AG09309 (cell line): ENCODE data around the gene UBA1.
"Not testable (repeated sequence)": the region's sequence is repeated elsewhere in the genome, so short reads cannot be mapped to it uniquely, and the experiment has no call there.

Experiments
- DNase-seq: peaks from one replicate; pipeline ENCODE4 v3.0.0-alpha.2; 2010; ENCODE audit warnings: low read depth
- H3K4me3 ChIP-seq: 2 replicates; pipeline ENCODE4 v1.5.1; 2011; ENCODE audit warnings: mild to moderate bottlenecking, low read depth, low read length, moderate library complexity; ENCODE audit not compliant: control insufficient read depth
- TF ChIP-seq, protein P1 (sequence below): IDR thresholded peaks from 2 replicates; pipeline ENCODE4 v1.5.1; 2011; ENCODE audit warnings: mild to moderate bottlenecking, low read depth, low read length, inconsistent platforms; ENCODE audit not compliant: insufficient read depth, control insufficient read depth; ENCODE audit errors: missing control alignments

Gene UBA1

GRCh38 chrX:47245156-47245555, 51.5 kb downstream of the UBA1 start:
- DNase-seq = no peak
- H3K4me3 ChIP-seq = no peak overlapping the region
- TF ChIP-seq, protein P1, sequence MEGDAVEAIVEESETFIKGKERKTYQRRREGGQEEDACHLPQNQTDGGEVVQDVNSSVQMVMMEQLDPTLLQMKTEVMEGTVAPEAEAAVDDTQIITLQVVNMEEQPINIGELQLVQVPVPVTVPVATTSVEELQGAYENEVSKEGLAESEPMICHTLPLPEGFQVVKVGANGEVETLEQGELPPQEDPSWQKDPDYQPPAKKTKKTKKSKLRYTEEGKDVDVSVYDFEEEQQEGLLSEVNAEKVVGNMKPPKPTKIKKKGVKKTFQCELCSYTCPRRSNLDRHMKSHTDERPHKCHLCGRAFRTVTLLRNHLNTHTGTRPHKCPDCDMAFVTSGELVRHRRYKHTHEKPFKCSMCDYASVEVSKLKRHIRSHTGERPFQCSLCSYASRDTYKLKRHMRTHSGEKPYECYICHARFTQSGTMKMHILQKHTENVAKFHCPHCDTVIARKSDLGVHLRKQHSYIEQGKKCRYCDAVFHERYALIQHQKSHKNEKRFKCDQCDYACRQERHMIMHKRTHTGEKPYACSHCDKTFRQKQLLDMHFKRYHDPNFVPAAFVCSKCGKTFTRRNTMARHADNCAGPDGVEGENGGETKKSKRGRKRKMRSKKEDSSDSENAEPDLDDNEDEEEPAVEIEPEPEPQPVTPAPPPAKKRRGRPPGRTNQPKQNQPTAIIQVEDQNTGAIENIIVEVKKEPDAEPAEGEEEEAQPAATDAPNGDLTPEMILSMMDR = no peak

DNA sequence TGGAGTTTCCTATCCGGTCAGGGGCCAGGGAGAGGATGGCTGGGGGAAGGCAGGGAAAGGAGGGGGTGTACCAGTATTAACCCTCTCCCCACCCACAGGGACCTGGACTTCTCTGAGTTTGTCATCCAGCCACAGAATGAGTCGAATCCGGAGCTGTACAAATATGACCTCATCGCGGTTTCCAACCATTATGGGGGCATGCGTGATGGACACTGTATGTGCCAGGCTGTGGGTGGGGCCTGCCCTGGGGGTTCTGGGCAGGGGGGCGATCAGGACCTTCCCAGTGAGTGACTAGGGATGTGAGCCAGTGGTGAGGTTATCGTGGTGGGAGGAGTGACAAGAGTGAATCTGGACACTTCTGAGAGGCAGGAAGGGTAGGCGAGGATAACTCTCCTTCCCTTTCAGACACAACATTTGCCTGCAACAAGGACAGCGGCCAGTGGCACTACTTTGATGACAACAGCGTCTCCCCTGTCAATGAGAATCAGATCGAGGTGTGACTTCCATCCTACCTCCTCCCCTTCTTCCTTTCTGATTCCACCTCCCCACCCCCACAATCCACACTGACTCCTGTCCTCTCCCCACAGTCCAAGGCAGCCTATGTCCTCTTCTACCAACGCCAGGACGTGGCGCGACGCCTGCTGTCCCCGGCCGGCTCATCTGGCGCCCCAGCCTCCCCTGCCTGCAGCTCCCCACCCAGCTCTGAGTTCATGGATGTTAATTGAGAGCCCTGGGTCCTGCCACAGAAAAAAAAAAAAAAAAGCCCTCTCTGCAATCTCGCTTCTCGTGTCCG, 53.8 kb downstream of the UBA1 start:
- no peak overlapping the region for H3K4me3 ChIP-seq
- DNase-seq = no peak
- TF ChIP-seq, protein P1 = no peak

DNA sequence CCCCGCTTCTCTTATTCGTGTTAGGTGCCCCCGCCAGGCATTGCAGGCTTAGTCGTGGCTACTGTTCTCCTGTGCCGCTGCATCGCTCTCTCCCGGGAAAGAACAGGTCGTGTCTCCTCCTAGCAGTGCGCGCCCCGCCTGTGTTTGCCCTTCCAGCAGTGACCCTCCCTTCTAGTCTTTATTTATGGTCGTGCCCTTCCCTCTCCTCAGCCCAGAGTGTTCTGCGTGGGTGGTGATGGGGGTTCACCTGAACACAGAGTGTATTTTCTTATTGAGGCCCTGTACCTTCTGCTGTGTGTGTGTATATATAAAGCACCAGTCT, 54.3 kb downstream of the UBA1 start:
- TF ChIP-seq, protein P1 = no peak
- DNase-seq = no peak
- no peak overlapping the region for H3K4me3 ChIP-seq

GRCh38 chrX:47248576-47248975, 54.9 kb downstream of the UBA1 start:
- no peak overlapping the region for H3K4me3 ChIP-seq
- DNase-seq = no peak
- TF ChIP-seq, protein P1 = no peak

DNA sequence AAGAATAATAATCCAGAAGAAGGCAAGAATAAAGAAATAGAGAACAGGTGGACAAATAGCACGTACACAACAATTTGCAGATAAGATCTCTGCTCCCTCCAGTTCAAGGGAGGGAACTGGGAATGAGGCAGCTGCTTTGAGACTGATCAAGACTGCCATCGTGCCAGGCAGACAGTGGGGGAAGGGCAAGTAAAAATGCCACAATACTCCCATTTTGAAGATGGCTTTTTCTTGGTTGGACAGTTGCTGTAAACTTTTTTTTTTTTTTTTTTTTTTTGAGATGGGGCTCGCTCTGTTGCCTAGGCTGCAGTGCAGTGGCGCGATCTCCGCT, 56.4 kb downstream of the UBA1 start:
- no peak for DNase-seq
- H3K4me3 ChIP-seq = no peak overlapping the region
- TF ChIP-seq, protein P1 = no peak

DNA sequence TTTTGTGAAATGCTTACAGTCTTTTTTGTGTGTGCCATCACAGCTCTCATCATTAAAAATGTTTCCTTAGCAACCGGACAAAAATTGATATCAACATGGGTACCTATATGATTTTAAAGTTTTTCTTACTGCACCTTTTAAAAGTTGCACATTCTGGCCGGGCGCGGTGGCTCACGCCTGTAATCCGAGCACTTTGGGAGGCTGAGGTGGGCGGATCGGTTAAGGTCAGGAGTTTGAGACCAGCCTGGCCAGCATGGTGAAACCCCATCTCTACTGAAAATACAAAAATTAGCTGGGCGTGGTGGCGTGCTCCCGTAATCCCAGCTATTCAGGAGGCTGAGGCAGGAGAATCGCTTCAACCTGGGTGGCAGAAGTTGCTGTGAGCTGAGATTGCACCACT, 64.0 kb downstream of the UBA1 start:
- not testable (repeated sequence) for H3K4me3 ChIP-seq, DNase-seq
